ENCODE results near the gene SFXN4. TPM values are rescaled to one million over a fixed set of nuclear protein-coding genes. Genes with fewer than 3 reads are reported as not detected.

Gene SFXN4, protein sequence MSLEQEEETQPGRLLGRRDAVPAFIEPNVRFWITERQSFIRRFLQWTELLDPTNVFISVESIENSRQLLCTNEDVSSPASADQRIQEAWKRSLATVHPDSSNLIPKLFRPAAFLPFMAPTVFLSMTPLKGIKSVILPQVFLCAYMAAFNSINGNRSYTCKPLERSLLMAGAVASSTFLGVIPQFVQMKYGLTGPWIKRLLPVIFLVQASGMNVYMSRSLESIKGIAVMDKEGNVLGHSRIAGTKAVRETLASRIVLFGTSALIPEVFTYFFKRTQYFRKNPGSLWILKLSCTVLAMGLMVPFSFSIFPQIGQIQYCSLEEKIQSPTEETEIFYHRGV
- total RNA-seq: 10 to 100 TPM; 20.4 to 38.7 TPM

DNA sequence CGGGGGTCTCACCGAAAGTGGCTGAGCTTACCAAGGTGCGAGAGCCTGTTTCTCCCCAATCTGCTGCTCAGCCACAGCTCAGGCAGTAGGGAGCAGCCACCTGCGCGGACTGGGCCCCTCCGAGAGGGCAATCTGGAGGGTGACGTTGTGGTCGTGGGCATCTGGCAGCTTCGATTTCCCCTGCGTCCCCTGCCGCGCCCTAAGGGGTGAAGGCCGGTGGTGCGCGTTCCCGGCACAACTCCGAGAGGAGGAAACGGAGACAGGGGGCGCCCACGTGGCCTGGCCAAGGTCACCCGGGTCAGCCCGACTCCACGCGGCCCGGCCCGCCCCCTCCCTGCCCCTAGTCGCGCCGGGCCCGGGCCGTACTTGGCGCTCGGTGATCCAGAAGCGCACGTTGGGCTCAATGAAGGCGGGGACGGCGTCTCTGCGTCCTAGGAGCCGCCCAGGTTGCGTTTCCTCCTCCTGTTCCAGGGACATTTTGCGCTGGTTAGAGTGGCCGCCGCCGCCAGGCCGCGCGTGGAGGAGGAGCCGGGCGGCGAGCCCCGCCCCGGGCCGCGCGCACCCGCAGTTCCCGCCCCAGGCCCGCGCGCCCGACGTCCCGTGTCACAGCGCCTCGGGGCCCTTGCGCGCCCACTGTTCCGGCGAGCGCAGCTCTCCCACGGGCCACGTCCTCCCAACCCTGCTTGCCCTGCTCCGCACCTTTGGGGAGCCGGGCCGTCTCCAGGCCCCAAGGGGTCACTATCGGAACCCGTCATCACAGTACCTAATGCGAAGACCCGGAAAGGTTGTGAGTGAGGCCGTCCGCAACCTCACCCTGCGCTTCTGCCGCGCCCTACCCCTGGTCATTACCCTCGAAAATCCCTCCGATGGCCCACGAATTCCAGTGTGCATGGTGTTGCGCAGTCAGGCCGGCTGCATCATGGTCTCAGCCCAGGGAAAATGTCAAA is at the start of gene SFXN4:
Gene SFXN4, minus strand, starts transcription at position 544 of the 947 bp plus-strand sequence. Its CDS starts 67 bp downstream, at position 477.
- Mint-ChIP-seq H3K36me3 (ENCODE audit: low read depth) (peaks cover 78% of the 10 kb centered on the region), H3K4me3 (peak within 1 kb of the TSS; percentile 86)
- peak; percentile 94 for ATAC-seq (replicated peaks)

DNA sequence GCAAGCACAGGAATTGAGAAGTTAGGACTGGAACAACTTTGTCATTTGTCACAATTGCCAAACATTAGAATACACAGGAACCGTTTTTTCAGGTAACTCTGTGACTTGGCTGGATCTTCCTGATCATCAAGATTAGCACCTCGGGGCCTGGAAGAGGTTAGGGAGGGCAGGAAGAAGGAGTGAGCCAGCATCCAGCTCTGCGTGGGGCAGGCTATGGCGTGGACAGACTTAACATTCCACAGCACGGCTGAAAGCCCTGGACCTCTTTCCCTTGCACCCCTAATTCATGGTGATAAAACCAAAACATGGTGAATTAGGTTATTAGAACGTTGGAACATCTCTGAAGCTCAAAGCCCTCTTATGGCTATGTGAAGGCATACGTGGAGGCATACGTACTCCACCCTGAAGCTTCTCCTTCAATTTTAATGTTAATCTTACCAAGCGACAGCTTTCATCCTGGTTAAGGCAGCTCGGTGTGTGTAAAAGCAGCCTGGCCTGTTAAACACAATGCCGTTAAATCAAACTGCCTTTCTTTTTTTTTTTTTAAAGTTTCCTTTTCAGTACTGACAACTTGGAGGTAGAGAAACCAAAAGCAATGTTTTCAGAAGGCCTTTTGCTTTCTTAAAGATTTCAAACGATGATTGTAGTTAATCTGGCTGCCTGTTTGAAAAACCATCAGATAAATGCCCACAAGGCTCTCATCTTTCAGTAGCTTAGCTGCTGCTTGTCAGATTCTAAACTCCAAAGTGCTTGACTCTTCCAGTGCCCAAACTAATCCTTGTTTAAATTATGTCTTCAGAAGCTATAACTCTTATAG is 46.3 kb upstream of the SFXN4 start:
- H3K27me3 Mint-ChIP-seq: no peaks in the 10 kb centered on the region
- H3K9me3 Mint-ChIP-seq: no peaks in the 10 kb centered on the region
- no peak for ATAC-seq (replicated peaks)
- peaks cover 8% of the 10 kb centered on the region for H3K36me3 Mint-ChIP-seq (ENCODE audit: low read depth)
- H3K4me3 Mint-ChIP-seq: peak overlapping the region; percentile 85
- peaks cover 24% of the 10 kb centered on the region for H3K4me1 Mint-ChIP-seq
- H3K27ac Mint-ChIP-seq: peak overlapping the region; percentile 84

More for the DNA sequence above, at the start of gene SFXN4:
- H3K9me3 Mint-ChIP-seq: no peaks in the 10 kb centered on the region
- H3K27ac Mint-ChIP-seq: peak within 1 kb of the TSS; percentile 91
- peaks cover 30% of the 10 kb centered on the region for H3K4me1 Mint-ChIP-seq
- no peaks in the 10 kb centered on the region for H3K27me3 Mint-ChIP-seq

DNA sequence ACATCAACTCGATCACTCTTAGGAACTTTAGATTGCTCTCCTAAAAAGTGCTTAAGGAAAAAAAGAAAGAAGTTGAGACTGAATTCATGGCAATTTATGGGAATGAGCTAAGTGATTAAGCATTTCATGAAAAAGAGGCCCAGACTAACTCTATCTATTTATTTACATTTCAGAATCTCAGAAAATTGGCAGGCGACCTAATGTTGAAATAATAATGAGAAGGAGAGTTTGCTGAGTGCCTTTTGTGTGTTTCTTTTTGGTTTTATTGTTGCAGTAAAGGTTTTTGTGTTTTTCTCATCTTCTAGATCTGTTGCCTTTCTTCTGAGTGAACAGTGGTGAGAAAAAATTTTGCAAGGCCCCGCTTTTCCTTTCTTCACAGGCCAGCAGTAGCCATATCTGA is 45.7 kb upstream of the SFXN4 start:
- H3K27ac Mint-ChIP-seq: peak overlapping the region; percentile 84
- peaks cover 27% of the 10 kb centered on the region for H3K4me1 Mint-ChIP-seq
- H3K36me3 Mint-ChIP-seq (ENCODE audit: low read depth): peaks cover 8% of the 10 kb centered on the region
- no peak for ATAC-seq (replicated peaks)
- H3K9me3 Mint-ChIP-seq: no peaks in the 10 kb centered on the region
- peak overlapping the region; percentile 85 for H3K4me3 Mint-ChIP-seq
- H3K27me3 Mint-ChIP-seq: no peaks in the 10 kb centered on the region

DNA sequence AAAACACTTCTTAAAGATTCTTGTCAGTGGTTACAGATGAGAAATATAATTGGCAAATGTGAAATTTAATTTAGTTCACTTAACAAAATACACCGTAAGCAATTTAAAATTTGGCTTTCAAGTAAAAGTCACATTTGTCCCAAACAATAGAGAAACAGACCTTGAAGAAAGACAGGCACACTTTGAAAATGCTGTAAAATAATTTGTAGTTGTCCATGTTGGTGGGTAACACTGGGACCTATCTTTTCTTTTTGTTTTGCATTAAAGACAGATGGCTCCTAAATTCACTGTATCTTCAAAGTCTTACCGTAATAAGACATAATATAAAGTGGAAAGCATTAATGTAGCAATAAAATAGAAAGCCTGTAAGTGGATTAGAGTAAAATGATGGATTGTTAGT is 45.1 kb upstream of the SFXN4 start:
- ATAC-seq (replicated peaks): no peak
- peak overlapping the region; percentile 85 for H3K4me3 Mint-ChIP-seq
- no peaks in the 10 kb centered on the region for H3K27me3 Mint-ChIP-seq
- peaks cover 28% of the 10 kb centered on the region for H3K4me1 Mint-ChIP-seq
- peaks cover 8% of the 10 kb centered on the region for H3K36me3 Mint-ChIP-seq (ENCODE audit: low read depth)
- no peaks in the 10 kb centered on the region for H3K9me3 Mint-ChIP-seq
- peak overlapping the region; percentile 84 for H3K27ac Mint-ChIP-seq

DNA sequence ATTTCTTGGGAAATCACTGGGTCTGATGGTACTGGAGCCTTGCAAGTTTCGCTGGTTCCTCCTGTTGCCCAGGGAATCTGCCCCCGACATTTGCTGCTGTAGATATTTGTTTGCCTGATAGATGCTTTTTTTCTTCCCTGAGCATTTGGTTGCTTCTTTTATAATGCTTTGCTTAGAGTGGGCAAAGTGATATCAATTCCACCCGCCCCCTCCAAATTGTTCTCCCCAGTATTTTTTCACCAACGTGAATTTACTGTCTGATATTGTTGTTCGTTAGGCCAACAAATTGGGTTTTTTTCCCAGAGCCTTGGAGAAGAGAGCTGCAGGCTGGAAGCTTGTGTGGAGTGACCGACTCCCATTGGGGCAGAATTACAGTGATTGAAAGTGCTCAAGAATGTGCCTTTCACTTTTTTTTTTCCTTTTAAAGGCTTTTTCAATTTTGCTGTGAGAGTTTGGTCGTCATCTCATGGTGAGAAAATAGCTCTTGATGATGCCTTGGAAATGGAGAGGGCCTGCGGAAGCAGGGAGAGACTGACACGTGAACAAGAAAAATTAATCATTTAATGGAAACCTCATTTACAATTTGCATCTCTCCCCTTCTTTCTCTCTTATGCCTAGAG is 44.3 kb upstream of the SFXN4 start:
- Mint-ChIP-seq H3K9me3 (no peaks in the 10 kb centered on the region), H3K27me3 (no peaks in the 10 kb centered on the region), H3K36me3 (ENCODE audit: low read depth) (peaks cover 8% of the 10 kb centered on the region), H3K27ac (peak overlapping the region; percentile 92), H3K4me1 (peaks cover 28% of the 10 kb centered on the region), H3K4me3 (peak overlapping the region; percentile 85)
- no peak for ATAC-seq (replicated peaks)

DNA sequence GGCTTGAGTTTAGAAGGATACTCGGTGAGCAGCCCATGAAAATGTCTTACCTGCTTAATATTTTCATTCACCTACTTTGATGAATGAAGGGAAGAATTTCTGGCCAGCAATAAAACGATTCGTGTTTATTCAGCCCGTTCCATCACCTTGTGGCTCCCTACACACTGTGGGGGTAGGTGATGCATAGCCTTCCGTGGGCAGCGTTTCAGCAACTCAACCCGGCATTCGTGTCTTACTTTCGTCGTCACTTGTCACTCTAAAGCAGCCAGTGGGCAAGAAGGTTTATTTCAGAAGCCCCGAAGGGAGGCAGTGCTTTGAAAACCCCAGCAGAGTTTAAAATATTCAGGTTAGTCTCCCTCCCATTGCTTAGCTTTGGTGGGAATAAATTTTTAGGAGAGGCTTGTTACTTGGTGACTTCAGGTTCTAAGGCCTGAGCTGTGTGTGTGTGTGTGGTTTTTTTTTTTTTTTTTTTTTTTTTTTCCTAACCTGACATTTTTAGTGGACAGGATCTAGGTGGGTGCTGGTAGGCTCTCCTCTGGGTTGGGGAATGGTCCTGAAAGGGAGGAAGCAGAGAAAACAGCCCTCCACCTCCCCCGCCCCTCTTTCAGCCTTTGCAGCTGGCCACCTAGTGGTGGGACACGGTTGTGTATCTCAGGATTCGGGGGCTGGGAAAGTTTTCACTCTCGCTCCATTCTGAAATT is 43.7 kb upstream of the SFXN4 start:
- Mint-ChIP-seq H3K4me3 (peak overlapping the region; percentile 85), H3K27me3 (no peaks in the 10 kb centered on the region), H3K27ac (peak overlapping the region; percentile 92), H3K4me1 (peaks cover 28% of the 10 kb centered on the region), H3K36me3 (ENCODE audit: low read depth) (peaks cover 8% of the 10 kb centered on the region), H3K9me3 (no peaks in the 10 kb centered on the region)
- peak; percentile 57 for ATAC-seq (replicated peaks)

DNA sequence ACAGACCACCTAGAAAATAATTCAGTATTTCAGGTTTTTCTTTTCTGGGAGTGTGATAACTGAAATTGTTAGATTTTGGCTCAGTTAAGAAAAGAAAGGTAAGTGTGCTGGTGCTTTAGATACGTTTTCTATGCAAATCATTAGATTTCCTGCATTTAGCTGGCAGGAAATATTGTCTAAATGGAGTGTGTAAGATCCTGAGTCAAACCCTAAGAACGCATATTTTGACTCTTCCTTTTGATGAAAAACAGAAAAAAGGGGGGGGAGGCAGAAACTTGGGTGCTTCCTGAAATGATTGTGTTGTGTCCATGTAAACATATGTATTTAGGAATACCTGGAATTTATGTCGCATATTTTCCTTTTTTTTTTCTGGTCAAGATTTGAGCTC is 43.0 kb upstream of the SFXN4 start:
- Mint-ChIP-seq H3K27me3 (no peaks in the 10 kb centered on the region), H3K36me3 (ENCODE audit: low read depth) (peaks cover 8% of the 10 kb centered on the region), H3K9me3 (no peaks in the 10 kb centered on the region), H3K4me3 (peak overlapping the region; percentile 85), H3K27ac (peak overlapping the region; percentile 92), H3K4me1 (peaks cover 28% of the 10 kb centered on the region)
- peak; percentile 20 for ATAC-seq (replicated peaks)

DNA sequence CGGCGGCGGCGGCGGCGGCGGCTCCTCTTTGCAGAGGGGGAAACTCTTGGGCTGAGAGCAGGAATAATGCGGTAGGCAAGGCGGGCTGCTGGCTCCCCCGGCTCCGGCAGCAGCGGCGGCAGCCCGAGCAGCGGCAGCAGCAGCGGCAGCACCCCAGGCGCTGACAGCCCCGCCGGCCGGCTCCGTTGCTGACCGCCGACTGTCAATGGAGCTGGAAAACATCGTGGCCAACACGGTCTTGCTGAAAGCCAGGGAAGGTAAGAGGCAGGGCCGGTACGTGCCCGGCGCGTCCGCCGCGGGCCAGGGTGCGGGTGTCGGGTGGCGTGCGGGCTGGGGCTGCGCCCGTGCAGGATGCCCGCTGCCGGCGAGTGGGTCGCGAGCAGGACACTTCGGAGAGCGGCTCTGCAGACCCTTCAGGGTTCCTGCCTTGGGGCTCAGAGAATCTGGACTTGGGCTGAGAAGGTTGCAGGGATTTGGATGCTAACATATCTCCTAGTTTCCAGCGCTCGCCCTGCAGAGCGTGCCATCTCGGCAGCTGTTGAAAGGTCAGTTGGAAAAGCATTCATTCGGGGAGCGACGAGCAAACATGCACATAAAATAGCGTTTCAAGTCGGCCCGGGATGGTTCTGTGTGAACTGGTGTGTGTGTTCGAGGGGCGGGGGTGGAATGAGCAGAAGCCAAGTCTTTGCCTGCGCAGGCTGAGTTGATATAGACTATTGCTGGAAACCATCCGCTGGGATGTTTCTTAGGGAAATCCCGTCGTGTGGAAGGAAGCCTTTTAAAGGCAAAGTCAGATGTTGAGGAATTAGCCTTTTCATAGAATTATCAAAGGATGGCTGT is 42.4 kb upstream of the SFXN4 start:
- Mint-ChIP-seq H3K36me3 (ENCODE audit: low read depth) (peaks cover 6% of the 10 kb centered on the region), H3K9me3 (no peaks in the 10 kb centered on the region), H3K27me3 (no peaks in the 10 kb centered on the region), H3K27ac (peak overlapping the region; percentile 92), H3K4me1 (peaks cover 28% of the 10 kb centered on the region), H3K4me3 (peak overlapping the region; percentile 85)
- ATAC-seq (replicated peaks): peak; percentile 1

DNA sequence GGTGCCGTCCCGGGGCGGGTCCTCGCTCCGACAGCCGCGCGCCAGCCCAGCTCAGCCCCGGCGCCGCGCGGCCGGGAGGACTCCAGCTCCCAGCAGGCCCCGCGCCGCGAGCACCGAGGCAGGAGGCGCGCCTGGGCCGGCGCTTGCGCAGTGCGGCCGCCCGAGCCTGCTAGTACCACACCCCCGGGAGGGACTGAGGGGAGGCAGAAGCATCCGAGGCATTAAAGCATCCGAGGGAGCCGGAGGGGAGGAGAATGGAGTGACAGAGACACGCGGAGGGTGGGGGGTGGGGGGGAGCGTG is 41.8 kb upstream of the SFXN4 start, which contains the start of gene GRK5:
Gene GRK5, plus strand, starts transcription at position 206 of the 301 bp plus-strand sequence. CDS start 347 bp downstream, outside the sequence.
- peak; percentile 85 for ATAC-seq (replicated peaks)
- H3K4me1 Mint-ChIP-seq: peaks cover 23% of the 10 kb centered on the region
- H3K27ac Mint-ChIP-seq: peak within 1 kb of the TSS; percentile 92
- H3K27me3 Mint-ChIP-seq: no peaks in the 10 kb centered on the region
- H3K9me3 Mint-ChIP-seq: no peaks in the 10 kb centered on the region
- H3K4me3 Mint-ChIP-seq: peak within 1 kb of the TSS; percentile 85
- peaks cover under 1% of the 10 kb centered on the region for H3K36me3 Mint-ChIP-seq (ENCODE audit: low read depth)

DNA sequence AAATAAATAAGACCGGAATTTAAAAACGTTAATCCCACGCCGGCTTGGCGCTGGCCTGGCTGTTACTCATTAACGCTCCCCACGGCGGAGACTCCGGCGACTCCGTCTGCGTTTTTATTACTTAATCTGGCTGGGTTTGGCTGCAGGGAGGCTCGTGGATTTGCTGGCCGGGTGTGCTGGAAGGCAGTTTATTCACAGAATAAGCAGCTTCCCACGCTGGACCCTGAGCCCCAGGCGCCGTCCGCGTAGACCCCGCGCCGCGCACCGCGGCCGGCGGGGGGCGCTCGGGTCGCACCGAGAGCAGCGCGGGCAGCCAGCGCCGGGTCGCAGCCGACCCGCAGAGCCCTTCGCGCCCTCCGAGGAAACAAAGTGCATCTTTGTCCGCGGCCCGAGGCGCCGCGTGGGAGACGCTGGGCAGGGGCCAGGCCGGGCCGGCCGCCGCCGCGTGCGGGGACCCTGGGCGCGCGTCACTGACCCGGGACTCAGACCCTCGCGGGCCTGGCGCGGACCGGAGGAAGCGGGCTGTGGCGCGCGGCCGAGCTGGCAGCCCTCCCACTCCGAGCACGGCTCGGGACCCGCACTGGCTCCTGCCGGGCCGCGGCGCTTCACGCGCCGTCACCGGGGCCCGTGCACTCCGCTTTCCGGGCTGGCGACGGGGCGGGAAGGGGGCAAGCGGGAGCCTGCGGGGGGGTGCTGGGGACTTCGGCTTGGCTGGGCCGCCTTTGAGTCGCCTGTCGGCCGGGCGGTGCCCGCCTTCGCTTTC is 41.3 kb upstream of the SFXN4 start:
- Mint-ChIP-seq H3K36me3 (ENCODE audit: low read depth) (no peaks in the 10 kb centered on the region), H3K27ac (peak overlapping the region; percentile 91), H3K27me3 (no peaks in the 10 kb centered on the region), H3K4me3 (peak overlapping the region; percentile 85), H3K4me1 (peaks cover 22% of the 10 kb centered on the region), H3K9me3 (no peaks in the 10 kb centered on the region)
- ATAC-seq (replicated peaks): peak; percentile 52

DNA sequence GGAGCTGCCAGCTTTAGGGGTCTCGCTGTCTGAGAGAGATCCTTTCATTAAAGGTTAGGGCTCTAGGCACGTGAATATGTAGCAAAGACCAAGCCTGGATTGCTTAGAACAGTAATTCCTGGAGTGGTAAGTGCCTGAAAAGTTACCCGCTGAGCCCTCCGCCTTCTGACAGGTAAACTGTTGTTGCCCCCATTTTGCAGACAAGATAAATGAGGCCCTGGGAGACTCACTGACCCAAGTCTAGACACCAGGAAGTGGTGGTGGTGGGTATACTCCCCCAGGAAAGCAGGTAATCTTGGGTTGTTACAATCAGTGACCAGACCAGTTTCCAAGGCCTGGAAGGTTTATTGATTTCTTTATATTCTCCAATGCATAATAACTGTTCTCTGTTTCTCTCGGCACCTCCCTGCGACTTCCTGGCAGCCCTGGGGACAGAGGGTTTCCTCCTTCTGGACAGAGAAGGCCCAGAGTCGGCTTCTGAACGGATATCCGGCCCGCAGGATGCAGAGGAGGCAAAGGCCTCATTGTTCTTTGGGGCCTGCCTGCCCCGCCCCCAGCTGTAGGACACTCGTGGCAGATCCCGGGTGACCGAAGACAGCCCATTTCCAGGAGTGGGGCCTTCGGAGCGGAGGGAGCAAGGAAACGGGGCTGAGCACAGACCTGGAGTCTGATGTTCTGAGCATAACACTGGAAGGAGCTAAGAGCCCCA is 40.5 kb upstream of the SFXN4 start:
- Mint-ChIP-seq H3K4me3 (peak overlapping the region; percentile 83), H3K36me3 (ENCODE audit: low read depth) (no peaks in the 10 kb centered on the region), H3K27me3 (no peaks in the 10 kb centered on the region), H3K27ac (peak overlapping the region; percentile 91), H3K9me3 (no peaks in the 10 kb centered on the region), H3K4me1 (peaks cover 16% of the 10 kb centered on the region)
- ATAC-seq (replicated peaks): no peak

DNA sequence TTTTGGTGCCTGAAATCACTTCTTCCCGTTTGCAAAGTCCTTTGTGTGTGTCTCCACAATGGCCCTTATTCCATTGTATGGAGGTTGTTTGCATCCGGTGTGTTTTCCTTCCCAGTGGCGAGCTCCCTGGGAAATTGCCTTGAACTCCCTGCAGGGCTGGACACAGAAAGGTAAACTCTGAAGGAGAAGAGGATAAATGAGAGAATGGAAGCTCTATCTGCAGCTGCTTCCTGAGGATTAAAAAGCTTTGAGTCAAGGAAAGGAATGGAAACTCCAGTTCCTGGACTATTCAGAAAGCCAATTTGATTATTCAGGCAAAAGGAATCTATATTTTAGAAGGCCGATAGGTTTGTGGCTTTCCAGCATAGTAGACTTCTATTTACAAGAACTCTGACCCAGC is 37.5 kb upstream of the SFXN4 start:
- H3K27me3 Mint-ChIP-seq: no peaks in the 10 kb centered on the region
- H3K27ac Mint-ChIP-seq: no peak overlapping the region
- H3K36me3 Mint-ChIP-seq (ENCODE audit: low read depth): no peaks in the 10 kb centered on the region
- no peaks in the 10 kb centered on the region for H3K9me3 Mint-ChIP-seq
- ATAC-seq (replicated peaks): no peak
- peaks cover 8% of the 10 kb centered on the region for H3K4me1 Mint-ChIP-seq
- H3K4me3 Mint-ChIP-seq: no peak overlapping the region

All from activated T-helper 17 cell treated with anti-CD3 and anti-CD28 coated beads, Interleukin-2, amount 50 U/mL, for 72 hours (primary cell).